Neural crest cell (in vitro differentiated cells): Measurements from ENCODE around the gene TRAPPC3. TPM values are rescaled to one million over a fixed set of nuclear protein-coding genes. Genes with fewer than 3 reads are reported as not detected.
A peak's percentile ranks its signal among the peaks of the same experiment; 100 is the strongest.

Experiments used
- DNase-seq: peaks from one replicate; pipeline ENCODE4 v3.0.0; 2021; ENCODE audit warnings: low read depth, mixed read lengths, low spot score
- H3K27ac Mint-ChIP-seq: one replicate; pipeline ENCODE4 v1.8.0; 2021; ENCODE audit warnings: mild to moderate bottlenecking, mixed read lengths; ENCODE audit not compliant: unreplicated experiment
- H3K27me3 Mint-ChIP-seq: 2 replicates; pipeline ENCODE4 v1.8.0; 2021; ENCODE audit warnings: low read depth, mild to moderate bottlenecking, mixed read lengths
- H3K36me3 Mint-ChIP-seq: 2 replicates; pipeline ENCODE4 v1.8.0; 2021; ENCODE audit warnings: low read depth, mild to moderate bottlenecking, mixed read lengths
- H3K4me1 Mint-ChIP-seq: 2 replicates; pipeline ENCODE4 v1.8.0; 2021; ENCODE audit warnings: mixed read lengths
- H3K4me3 Mint-ChIP-seq: one replicate; pipeline ENCODE4 v1.8.0; 2021; ENCODE audit warnings: mild to moderate bottlenecking, mixed read lengths
- H3K9me3 Mint-ChIP-seq: 2 replicates; pipeline ENCODE4 v1.8.0; 2021; ENCODE audit warnings: mixed read lengths
- CTCF ChIP-seq: fragments of 200-600 bp; sonication (generic); conservative IDR thresholded peaks from 2 replicates; pipeline ENCODE4 v1.5.0; 2021; ENCODE audit warnings: antibody characterized with exemption, mild to moderate bottlenecking
- total RNA-seq: library from RNA; stranded (reverse); gene quantifications from 2 replicates; pipeline ENCODE4 v1.2.1, GENCODE V29; 2021

The TRAPPC3 gene
- total RNA-seq, 1 donor from 2014 or later: 52.8 TPM

DNA sequence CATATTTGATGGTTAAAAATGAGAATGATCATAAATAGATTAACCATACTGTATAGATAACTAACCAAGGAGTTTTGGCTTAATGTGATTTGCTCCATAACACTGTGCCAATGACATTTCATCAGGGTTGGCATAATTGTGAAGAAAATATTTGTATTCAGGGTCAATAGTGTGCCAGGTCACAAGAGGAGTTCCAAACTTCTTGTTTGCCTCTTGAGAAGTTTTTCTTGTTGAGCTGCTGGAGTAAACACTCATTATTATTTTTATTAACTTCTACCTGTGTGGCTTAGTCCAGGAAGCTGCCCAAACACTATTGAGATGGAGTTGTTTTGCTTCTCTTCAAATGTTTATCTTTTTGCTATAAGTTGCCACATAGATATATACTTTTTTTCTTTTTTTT is 14.1 kb upstream of the TRAPPC3 start:
- no peaks in the 10 kb centered on the region for H3K9me3 Mint-ChIP-seq
- TF ChIP-seq CTCF: no peak
- peak overlapping the region; percentile 33 for H3K4me3 Mint-ChIP-seq
- no peaks in the 10 kb centered on the region for H3K27me3 Mint-ChIP-seq
- peaks cover 9% of the 10 kb centered on the region for H3K36me3 Mint-ChIP-seq
- no peak for DNase-seq
- H3K4me1 Mint-ChIP-seq: peaks cover 59% of the 10 kb centered on the region
- no peak overlapping the region for H3K27ac Mint-ChIP-seq

- Mint-ChIP-seq H3K4me1 (peaks cover 66% of the 10 kb centered on the region), H3K36me3 (peaks cover 9% of the 10 kb centered on the region), H3K27ac (peak overlapping the region; percentile 85), H3K4me3 (peak overlapping the region; percentile 53), H3K27me3 (no peaks in the 10 kb centered on the region), H3K9me3 (no peaks in the 10 kb centered on the region)
- DNase-seq: no peak
- no peak for TF ChIP-seq CTCF
Measured at GRCh38 chr1:36162680-36163239, 13.5 kb upstream of the TRAPPC3 start.

DNA sequence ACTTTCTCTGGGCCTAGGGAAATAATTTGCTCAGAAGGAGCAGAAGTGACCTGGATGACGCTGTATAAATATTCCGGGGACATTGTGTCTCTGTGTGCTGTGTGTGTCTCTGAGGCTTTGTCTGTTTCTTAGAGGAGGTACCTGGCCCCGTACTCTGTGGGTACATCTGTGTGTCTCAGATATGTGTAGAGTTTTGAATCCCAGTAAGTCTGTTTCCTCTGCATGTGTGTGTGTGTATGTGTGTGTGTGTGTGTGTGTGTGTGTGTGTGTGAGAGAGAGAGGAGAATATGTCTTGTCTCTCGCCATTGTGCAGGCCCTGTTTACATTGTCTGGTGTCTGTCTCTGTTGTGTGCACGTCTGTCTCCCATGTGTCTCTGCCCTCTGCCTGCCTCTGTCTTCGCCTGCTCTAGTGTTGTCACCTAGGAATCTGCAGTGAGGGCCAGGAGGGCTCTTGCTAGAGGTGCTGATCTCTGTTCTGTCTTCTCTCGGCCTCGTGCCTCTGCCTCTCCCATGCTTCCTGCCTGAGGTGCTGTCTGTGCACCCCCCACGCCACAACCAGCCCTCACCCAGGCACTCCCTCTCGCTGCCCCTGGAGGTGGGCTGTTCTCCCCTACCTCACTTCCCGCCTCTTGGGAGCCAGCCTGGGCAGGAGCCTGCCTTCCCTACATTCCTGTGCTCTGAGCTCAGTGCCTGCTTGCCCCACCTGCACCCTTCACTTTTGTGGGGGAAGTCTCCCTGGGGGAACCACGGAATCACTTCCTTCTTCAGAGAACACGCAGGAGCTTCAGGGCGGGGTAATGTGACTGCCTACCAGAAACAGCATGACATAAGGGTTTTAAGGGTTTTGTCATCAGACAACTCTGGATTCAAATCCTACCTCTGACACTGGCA is 12.6 kb upstream of the TRAPPC3 start:
- no peak for DNase-seq
- no peak for TF ChIP-seq CTCF
- Mint-ChIP-seq H3K27ac (peak overlapping the region; percentile 84), H3K4me1 (peaks cover 69% of the 10 kb centered on the region), H3K36me3 (peaks cover 9% of the 10 kb centered on the region), H3K27me3 (no peaks in the 10 kb centered on the region), H3K4me3 (peak overlapping the region; percentile 91), H3K9me3 (no peaks in the 10 kb centered on the region)

DNA sequence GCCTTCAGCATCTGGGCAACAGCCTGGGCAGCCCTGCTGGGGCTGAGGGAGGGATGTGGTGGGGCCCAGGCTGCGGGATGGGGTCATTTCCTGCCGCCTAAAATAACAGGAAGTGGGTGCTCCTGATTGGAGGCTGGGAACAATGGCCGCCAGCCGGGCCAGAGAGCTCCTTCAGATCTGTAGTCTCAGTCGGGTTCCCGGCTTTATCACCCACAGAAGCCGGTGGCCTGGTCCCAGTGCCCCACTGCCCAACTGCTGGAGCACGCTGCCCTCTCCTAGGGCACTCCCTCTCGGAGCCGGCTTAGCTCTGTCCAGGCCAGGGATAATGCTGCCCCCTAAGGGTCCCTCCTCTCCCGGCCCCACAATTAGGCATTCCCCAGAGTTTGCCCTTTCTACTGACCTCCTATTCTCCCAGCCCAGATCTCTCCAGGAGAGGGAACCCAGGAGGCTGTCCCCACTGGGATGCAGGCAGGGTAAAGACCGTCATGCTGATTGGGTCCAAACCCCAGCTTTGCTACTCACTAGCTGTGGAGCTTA is 11.7 kb upstream of the TRAPPC3 start:
- H3K36me3 Mint-ChIP-seq: peaks cover 7% of the 10 kb centered on the region
- TF ChIP-seq CTCF: peak; percentile 23
- H3K27me3 Mint-ChIP-seq: no peaks in the 10 kb centered on the region
- DNase-seq: peak; percentile 36
- H3K4me3 Mint-ChIP-seq: peak overlapping the region; percentile 91
- peak overlapping the region; percentile 84 for H3K27ac Mint-ChIP-seq
- H3K4me1 Mint-ChIP-seq: peaks cover 63% of the 10 kb centered on the region
- no peaks in the 10 kb centered on the region for H3K9me3 Mint-ChIP-seq

DNA sequence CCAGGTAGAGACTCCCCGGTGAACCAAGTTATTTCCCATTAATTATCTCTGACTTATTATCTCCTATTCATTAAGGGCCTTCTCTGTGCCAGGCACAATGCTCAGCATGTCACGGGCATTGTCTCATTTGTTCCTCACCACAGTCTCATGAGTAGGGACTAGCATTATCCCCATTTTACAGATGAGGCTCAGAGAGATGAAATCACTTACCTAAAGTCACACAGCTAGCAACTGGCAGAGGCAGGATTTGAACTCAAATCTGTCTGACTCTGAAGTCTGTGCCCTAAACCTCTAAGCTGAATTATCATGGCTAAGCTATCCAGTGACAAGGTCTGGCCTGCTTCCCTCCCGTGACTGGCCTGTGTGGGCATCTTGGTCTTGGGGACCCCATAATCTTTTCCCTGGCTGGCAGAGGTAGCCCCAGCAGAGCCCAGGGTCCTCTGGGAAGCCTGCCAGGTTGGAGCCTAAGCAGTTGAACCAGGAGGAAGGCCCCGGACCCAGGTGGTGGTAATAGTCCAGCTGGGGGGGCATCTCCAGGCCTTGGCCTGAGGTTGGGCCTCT is 11.2 kb upstream of the TRAPPC3 start:
- TF ChIP-seq CTCF: no peak
- H3K4me1 Mint-ChIP-seq: peaks cover 60% of the 10 kb centered on the region
- DNase-seq: no peak
- H3K9me3 Mint-ChIP-seq: no peaks in the 10 kb centered on the region
- H3K27ac Mint-ChIP-seq: peak overlapping the region; percentile 84
- no peaks in the 10 kb centered on the region for H3K27me3 Mint-ChIP-seq
- H3K36me3 Mint-ChIP-seq: peaks cover 7% of the 10 kb centered on the region
- peak overlapping the region; percentile 91 for H3K4me3 Mint-ChIP-seq
